H9 (cell line): ENCODE results near the gene LMX1A. TPM values are rescaled to one million over a fixed set of nuclear protein-coding genes. Genes with fewer than 3 reads are reported as not detected.

Source experiments
- DNase-seq: peaks from one replicate; pipeline ENCODE4 v3.0.0-alpha.2; 2017
- H2AFZ ChIP-seq: one replicate; pipeline ENCODE4 v1.6.1; 2013; ENCODE audit warnings: mild to moderate bottlenecking, low read length, control low read depth, moderate library complexity
- H2AK5ac ChIP-seq: 2 replicates; pipeline ENCODE4 v1.6.1; 2013; ENCODE audit warnings: low read length, control low read depth, mixed read lengths; ENCODE audit not compliant: insufficient read length
- H2BK120ac ChIP-seq: one replicate; pipeline ENCODE4 v1.6.1; 2013; ENCODE audit warnings: low read depth, mild to moderate bottlenecking, low read length, control low read depth, inconsistent platforms; ENCODE audit not compliant: poor library complexity, severe bottlenecking
- H2BK12ac ChIP-seq: 2 replicates; pipeline ENCODE4 v1.6.1; 2013; ENCODE audit warnings: low read length, control low read depth, mixed read lengths, low read depth; ENCODE audit not compliant: insufficient read length
- H2BK15ac ChIP-seq: 2 replicates; pipeline ENCODE4 v1.6.1; 2013; ENCODE audit warnings: low read depth, low read length, control low read depth
- H2BK20ac ChIP-seq: one replicate; pipeline ENCODE4 v1.6.1; 2013; ENCODE audit warnings: low read depth, mild to moderate bottlenecking, low read length, control low read depth, inconsistent platforms; ENCODE audit not compliant: poor library complexity, severe bottlenecking
- H2BK5ac ChIP-seq: 2 replicates; pipeline ENCODE4 v1.6.1; 2013; ENCODE audit warnings: low read length, control low read depth, mixed read lengths; ENCODE audit not compliant: insufficient read length
- H3K14ac ChIP-seq: 2 replicates; pipeline ENCODE4 v1.6.1; 2013; ENCODE audit warnings: low read length, control low read depth; ENCODE audit not compliant: insufficient read depth
- H3K18ac ChIP-seq: 2 replicates; pipeline ENCODE4 v1.6.1; 2013; ENCODE audit warnings: low read depth, mild to moderate bottlenecking, mixed read lengths, low read length, control low read depth; ENCODE audit not compliant: insufficient read length
- H3K23ac ChIP-seq: 2 replicates; pipeline ENCODE4 v1.6.1; 2013; ENCODE audit warnings: low read length, control low read depth, mixed read lengths, low read depth; ENCODE audit not compliant: insufficient read length
- H3K23me2 ChIP-seq: 2 replicates; pipeline ENCODE4 v1.6.1; 2013; ENCODE audit warnings: low read depth, mild to moderate bottlenecking, mixed read lengths, low read length, control low read depth; ENCODE audit not compliant: insufficient read length, poor library complexity, severe bottlenecking
- H3K27ac ChIP-seq: 2 replicates; pipeline ENCODE4 v1.5.1; 2013; ENCODE audit warnings: low read length, control low read depth, mixed read lengths, low read depth; ENCODE audit not compliant: insufficient read length
- H3K27me3 ChIP-seq: 2 replicates; pipeline ENCODE4 v1.6.1; 2013; ENCODE audit warnings: low read length, control low read depth, inconsistent platforms; ENCODE audit not compliant: insufficient read depth
- H3K4ac ChIP-seq: 2 replicates; pipeline ENCODE4 v1.6.1; 2013; ENCODE audit warnings: low read depth, mild to moderate bottlenecking, control low read depth, inconsistent platforms, low read length, moderate library complexity
- H3K4me1 ChIP-seq: 2 replicates; pipeline ENCODE4 v1.6.1; 2013; ENCODE audit warnings: low read length, control low read depth, inconsistent platforms; ENCODE audit not compliant: insufficient read depth
- H3K4me2 ChIP-seq: 2 replicates; pipeline ENCODE4 v1.6.1; 2013; ENCODE audit warnings: low read length, control low read depth, mixed read lengths; ENCODE audit not compliant: insufficient read length, insufficient read depth
- H3K56ac ChIP-seq: 2 replicates; pipeline ENCODE4 v1.6.1; 2013; ENCODE audit warnings: low read depth, mild to moderate bottlenecking, mixed read lengths, low read length, control low read depth; ENCODE audit not compliant: insufficient read length
- H3K79me1 ChIP-seq: 2 replicates; pipeline ENCODE4 v1.6.1; 2013; ENCODE audit warnings: low read depth, mild to moderate bottlenecking, moderate library complexity, low read length, control low read depth, inconsistent platforms; ENCODE audit not compliant: insufficient read depth, poor library complexity, severe bottlenecking
- H3K79me2 ChIP-seq: 2 replicates; pipeline ENCODE4 v1.6.1; 2013; ENCODE audit warnings: low read length, control low read depth, inconsistent platforms; ENCODE audit not compliant: insufficient read depth
- H3K9ac ChIP-seq: 2 replicates; pipeline ENCODE4 v1.6.1; 2013; ENCODE audit warnings: low read length, control low read depth, mixed read lengths; ENCODE audit not compliant: insufficient read length; ENCODE audit errors: extremely low read depth
- H3K9me3 ChIP-seq: one replicate; pipeline ENCODE4 v1.6.1; 2013; ENCODE audit warnings: low read depth, low read length, inconsistent platforms; ENCODE audit not compliant: control insufficient read depth
- H3T11ph ChIP-seq: one replicate; pipeline ENCODE4 v1.6.1; 2013; ENCODE audit warnings: mild to moderate bottlenecking, low read length, control low read depth, inconsistent platforms
- H4K20me1 ChIP-seq: one replicate; pipeline ENCODE4 v1.6.1; 2013; ENCODE audit not compliant: control insufficient read depth, insufficient read length, insufficient read depth
- H4K5ac ChIP-seq: 2 replicates; pipeline ENCODE4 v1.6.1; 2013; ENCODE audit warnings: low read depth, mild to moderate bottlenecking, mixed read lengths, low read length, control low read depth; ENCODE audit not compliant: insufficient read length
- H4K8ac ChIP-seq: replicated peaks from 2 replicates; pipeline ENCODE4 v1.6.1; 2013; ENCODE audit warnings: low read length, control low read depth, mixed read lengths, low read depth; ENCODE audit not compliant: insufficient read length
- H4K91ac ChIP-seq: 2 replicates; pipeline ENCODE4 v1.6.1; 2013; ENCODE audit warnings: low read depth, mild to moderate bottlenecking, moderate library complexity, mixed read lengths, low read length, control low read depth; ENCODE audit not compliant: insufficient read length
- H3K27ac Mint-ChIP-seq, 3 experiments: 2 replicates in 2 of 3; 3 replicates in 1 of 3; pipeline ENCODE4 v1.8.0; 2020 to 2021; ENCODE audit warnings: mixed read lengths in 3 of 3, mild to moderate bottlenecking in 1 of 3, moderate library complexity in 1 of 3
- H3K27me3 Mint-ChIP-seq: 2 replicates; pipeline ENCODE4 v1.8.0; 2021; ENCODE audit warnings: low read depth, mild to moderate bottlenecking, moderate library complexity, mixed read lengths
- H3K36me3 Mint-ChIP-seq, 3 experiments: 2 replicates in 2 of 3; 3 replicates in 1 of 3; pipeline ENCODE4 v1.8.0; 2020 to 2021; ENCODE audit warnings: low read depth in 3 of 3, mixed read lengths in 3 of 3; ENCODE audit not compliant: insufficient read depth in 1 of 3
- H3K4me1 Mint-ChIP-seq, 2 experiments: 2 replicates each; pipeline ENCODE4 v1.8.0; 2020; ENCODE audit warnings: mixed read lengths in 2 of 2
- H3K4me3 Mint-ChIP-seq, 2 experiments: 2 replicates in 1 of 2; 3 replicates in 1 of 2; pipeline ENCODE4 v1.8.0; 2020 to 2021; ENCODE audit warnings: mild to moderate bottlenecking in 2 of 2, mixed read lengths in 2 of 2, moderate library complexity in 1 of 2
- H3K9me3 Mint-ChIP-seq, 2 experiments: 2 replicates in 1 of 2; 3 replicates in 1 of 2; pipeline ENCODE4 v1.8.0; 2020; ENCODE audit warnings: mild to moderate bottlenecking in 2 of 2, mixed read lengths in 2 of 2, moderate library complexity in 1 of 2
- WGBS: extraction: QIAGEN DNeasy Blood & Tissue Kit; methylation state at CpG from one replicate; pipeline ENCODE4 v1.1.7; 2013; ENCODE audit warnings: missing lambda C conversion rate, low lambda C conversion rate, mixed read lengths; ENCODE audit not compliant: insufficient read length; ENCODE audit errors: extremely low coverage; 5-methylcytosine and 5-hydroxymethylcytosine counted together
- total RNA-seq: library from RNA; stranded (reverse); gene quantifications from 2 replicates; pipeline ENCODE4 v1.2.1, GENCODE V29; 2021
- TF ChIP-seq, protein P1 (sequence below): fragments of 200-600 bp; sonication (generic); conservative IDR thresholded peaks from 3 replicates; pipeline ENCODE4 v1.8.0; 2021; ENCODE audit warnings: antibody characterized with exemption, mild to moderate bottlenecking

Gene LMX1A
- total RNA-seq, 1 experiment from 2014 or later: not detected

DNA sequence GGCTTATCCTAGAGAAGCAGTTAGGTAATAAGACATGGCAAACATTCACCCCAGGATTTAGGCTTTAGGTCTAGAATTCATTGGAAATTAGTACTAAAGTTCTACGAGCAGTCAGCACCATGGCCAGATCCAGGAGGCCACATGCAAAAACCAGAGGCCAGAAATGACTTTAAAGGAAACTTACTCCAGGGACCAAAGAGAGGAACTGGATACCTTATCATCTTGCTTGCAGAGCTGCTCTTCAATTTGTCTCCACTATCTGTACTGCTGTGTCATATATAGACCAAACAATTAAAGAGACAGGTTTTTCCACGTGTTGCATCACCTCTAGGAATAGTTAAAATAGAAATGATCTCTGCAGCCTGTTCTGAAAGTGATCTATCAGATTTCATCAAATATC lies 127.8 kb downstream of the LMX1A start:
- Mint-ChIP-seq H3K4me3 (no peak overlapping the region), H3K4me1 (peaks cover 13 to 16% of the 10 kb centered on the region in 2 experiments), H3K27ac (no peak overlapping the region), H3K9me3 (no peaks in the 10 kb centered on the region), H3K36me3 (no peaks in the 10 kb centered on the region; a peak in 1 of 7 replicates), H3K27me3 (peaks cover 31% of the 10 kb centered on the region)
- Histone ChIP-seq H3K9me3 (no peaks in the 10 kb centered on the region), H3K18ac (no peak overlapping the region), H3K4me2 (no peak overlapping the region), H3K79me1 (no peaks in the 10 kb centered on the region), H4K8ac (no peak overlapping the region), H2AK5ac (no peak overlapping the region), H3K79me2 (no peaks in the 10 kb centered on the region), H3T11ph (no peak overlapping the region), H3K9ac (no peak overlapping the region), H3K56ac (no peak overlapping the region), H3K27ac (no peak overlapping the region), H4K5ac (no peak overlapping the region), H4K20me1 (no peaks in the 10 kb centered on the region), H3K4ac (no peak overlapping the region), H2BK15ac (no peak overlapping the region), H2BK120ac (no peak overlapping the region), H2AFZ (no peak overlapping the region), H2BK5ac (no peak overlapping the region), H4K91ac (no peak overlapping the region), H2BK20ac (no peak overlapping the region), H3K23me2 (no peaks in the 10 kb centered on the region), H3K14ac (no peak overlapping the region), H3K23ac (no peak overlapping the region), H3K4me1 (0 out of 2 replicates have a peak, but pooled peaks cover 2% of the 10 kb centered on the region), H2BK12ac (no peak overlapping the region), H3K27me3 (peaks cover 8% of the 10 kb centered on the region; the same call in 1 of the 2 replicates)
- DNase-seq: no peak
- WGBS: no CpG with 5 or more reads among the region's 2 CpGs
- TF ChIP-seq, protein P1, sequence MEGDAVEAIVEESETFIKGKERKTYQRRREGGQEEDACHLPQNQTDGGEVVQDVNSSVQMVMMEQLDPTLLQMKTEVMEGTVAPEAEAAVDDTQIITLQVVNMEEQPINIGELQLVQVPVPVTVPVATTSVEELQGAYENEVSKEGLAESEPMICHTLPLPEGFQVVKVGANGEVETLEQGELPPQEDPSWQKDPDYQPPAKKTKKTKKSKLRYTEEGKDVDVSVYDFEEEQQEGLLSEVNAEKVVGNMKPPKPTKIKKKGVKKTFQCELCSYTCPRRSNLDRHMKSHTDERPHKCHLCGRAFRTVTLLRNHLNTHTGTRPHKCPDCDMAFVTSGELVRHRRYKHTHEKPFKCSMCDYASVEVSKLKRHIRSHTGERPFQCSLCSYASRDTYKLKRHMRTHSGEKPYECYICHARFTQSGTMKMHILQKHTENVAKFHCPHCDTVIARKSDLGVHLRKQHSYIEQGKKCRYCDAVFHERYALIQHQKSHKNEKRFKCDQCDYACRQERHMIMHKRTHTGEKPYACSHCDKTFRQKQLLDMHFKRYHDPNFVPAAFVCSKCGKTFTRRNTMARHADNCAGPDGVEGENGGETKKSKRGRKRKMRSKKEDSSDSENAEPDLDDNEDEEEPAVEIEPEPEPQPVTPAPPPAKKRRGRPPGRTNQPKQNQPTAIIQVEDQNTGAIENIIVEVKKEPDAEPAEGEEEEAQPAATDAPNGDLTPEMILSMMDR: no peak
